Measurements from ENCODE around the gene TSPAN14. TPM values are rescaled to one million over a fixed set of nuclear protein-coding genes. Genes with fewer than 3 reads are reported as not detected.

The TSPAN14 gene
- total and polyA plus RNA-seq, 2 of the 13 experiments (the other 11 are each of a cell fraction or from before 2014, with no cell fraction given) = 24.1 to 80.6 TPM

DNA sequence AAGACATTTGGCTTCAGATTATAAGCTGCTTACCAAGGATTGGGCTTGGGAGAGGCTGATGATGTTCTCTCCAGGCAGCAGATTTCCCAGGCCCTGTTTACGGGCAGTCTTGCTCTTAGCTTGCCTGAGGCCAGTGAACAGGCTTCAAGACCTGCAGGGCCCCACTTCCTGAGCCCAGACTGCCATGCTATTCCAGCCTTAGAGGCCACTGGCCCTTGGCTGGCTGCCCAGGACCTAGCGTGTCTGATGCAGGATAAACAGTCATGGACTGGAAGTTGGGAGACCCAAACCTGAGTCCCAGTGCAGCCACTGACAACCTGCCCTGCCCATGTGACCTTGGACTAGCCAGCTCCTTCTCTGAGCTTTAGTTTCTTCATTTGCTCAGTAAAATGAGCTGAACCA is 42.8 kb upstream of the TSPAN14 start (continued):
- TF ChIP-seq ARID2 (CRISPR knock-in tag; IDR thresholded peaks at IDR 0.05; ENCODE audit: borderline replicate concordance) (no peak), MXI1 (IDR thresholded peaks at IDR 0.05; ENCODE audit: borderline replicate concordance, low read depth, low read length) (no peak), THAP11 (CRISPR knock-in tag; IDR thresholded peaks at IDR 0.05) (no peak), HNF4G (IDR thresholded peaks at IDR 0.05; ENCODE audit: borderline replicate concordance, low read depth, low read length) (no peak), HNF4G (CRISPR knock-in tag; IDR thresholded peaks at IDR 0.05; ENCODE audit: borderline replicate concordance, low read depth) (peak; percentile 24; the same call in 1 of the 2 replicates), KIAA2018 (CRISPR knock-in tag; IDR thresholded peaks at IDR 0.05; ENCODE audit: borderline replicate concordance) (no peak), TBX2 (CRISPR knock-in tag; IDR thresholded peaks at IDR 0.05; ENCODE audit: borderline replicate concordance) (peak; percentile 45; the same call in 1 of the 2 replicates), HNRNPLL (IDR thresholded peaks at IDR 0.05; ENCODE audit: low read depth, low read length, poor library complexity, severe bottlenecking) (no peak), TSC22D2 (CRISPR knock-in tag; IDR thresholded peaks at IDR 0.05; ENCODE audit: borderline replicate concordance) (no peak), ZNF749 (CRISPR knock-in tag; IDR thresholded peaks at IDR 0.05; ENCODE audit: borderline replicate concordance) (no peak), FOXO4 (CRISPR knock-in tag; conservative IDR thresholded peaks at IDR 0.05) (no peak), ZNF232 (CRISPR knock-in tag; IDR thresholded peaks at IDR 0.05; ENCODE audit: borderline replicate concordance) (no peak), GMEB2 (CRISPR knock-in tag; IDR thresholded peaks at IDR 0.05; ENCODE audit: low read depth) (no peak)
- TF ChIP-seq, protein P1, sequence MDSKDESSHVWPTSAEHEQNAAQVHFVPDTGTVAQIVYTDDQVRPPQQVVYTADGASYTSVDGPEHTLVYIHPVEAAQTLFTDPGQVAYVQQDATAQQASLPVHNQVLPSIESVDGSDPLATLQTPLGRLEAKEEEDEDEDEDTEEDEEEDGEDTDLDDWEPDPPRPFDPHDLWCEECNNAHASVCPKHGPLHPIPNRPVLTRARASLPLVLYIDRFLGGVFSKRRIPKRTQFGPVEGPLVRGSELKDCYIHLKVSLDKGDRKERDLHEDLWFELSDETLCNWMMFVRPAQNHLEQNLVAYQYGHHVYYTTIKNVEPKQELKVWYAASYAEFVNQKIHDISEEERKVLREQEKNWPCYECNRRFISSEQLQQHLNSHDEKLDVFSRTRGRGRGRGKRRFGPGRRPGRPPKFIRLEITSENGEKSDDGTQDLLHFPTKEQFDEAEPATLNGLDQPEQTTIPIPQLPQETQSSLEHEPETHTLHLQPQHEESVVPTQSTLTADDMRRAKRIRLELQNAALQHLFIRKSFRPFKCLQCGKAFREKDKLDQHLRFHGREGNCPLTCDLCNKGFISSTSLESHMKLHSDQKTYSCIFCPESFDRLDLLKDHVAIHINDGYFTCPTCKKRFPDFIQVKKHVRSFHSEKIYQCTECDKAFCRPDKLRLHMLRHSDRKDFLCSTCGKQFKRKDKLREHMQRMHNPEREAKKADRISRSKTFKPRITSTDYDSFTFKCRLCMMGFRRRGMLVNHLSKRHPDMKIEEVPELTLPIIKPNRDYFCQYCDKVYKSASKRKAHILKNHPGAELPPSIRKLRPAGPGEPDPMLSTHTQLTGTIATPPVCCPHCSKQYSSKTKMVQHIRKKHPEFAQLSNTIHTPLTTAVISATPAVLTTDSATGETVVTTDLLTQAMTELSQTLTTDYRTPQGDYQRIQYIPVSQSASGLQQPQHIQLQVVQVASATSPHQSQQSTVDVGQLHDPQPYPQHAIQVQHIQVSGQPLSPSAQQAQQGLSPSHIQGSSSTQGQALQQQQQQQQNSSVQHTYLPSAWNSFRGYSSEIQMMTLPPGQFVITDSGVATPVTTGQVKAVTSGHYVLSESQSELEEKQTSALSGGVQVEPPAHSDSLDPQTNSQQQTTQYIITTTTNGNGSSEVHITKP (CRISPR knock-in tag; IDR thresholded peaks at IDR 0.05; ENCODE audit: low read depth) = no peak
